HepG2 (cell line): ENCODE results near the gene ATP5F1E. TPM values are rescaled to one million over a fixed set of nuclear protein-coding genes. Genes with fewer than 3 reads are reported as not detected.

Experiments used
- ARNT ChIP-seq: fragments of 450-650 bp; IDR thresholded peaks from 2 replicates; pipeline ENCODE4 v1.6.1; 2017
- ESRRA ChIP-seq: sonication (generic); formaldehyde crosslinking; IDR thresholded peaks from 2 replicates; pipeline ENCODE4 v1.5.1; 2020; ENCODE audit warnings: mild to moderate bottlenecking, low read depth, missing genetic modification reagents
- FOXP1 ChIP-seq, 2 experiments: fragments of 450-650 bp in 1 of 2; IDR thresholded peaks; 2 replicates each; pipeline ENCODE4 v1.6.1; 2017 to 2018; ENCODE audit warnings: antibody characterized with exemption in 1 of 2
- GATA4 ChIP-seq: sonication (generic); IDR thresholded peaks from 2 replicates; pipeline ENCODE4 v1.6.1; 2016; ENCODE audit warnings: antibody characterized with exemption, low read depth, borderline replicate concordance
- HDAC1 ChIP-seq: sonication (generic); formaldehyde crosslinking; IDR thresholded peaks from 2 replicates; pipeline ENCODE4 v1.5.1; 2020; ENCODE audit warnings: mild to moderate bottlenecking, missing genetic modification reagents
- KAT8 ChIP-seq: IDR thresholded peaks from 2 replicates; pipeline ENCODE4 v1.6.1; 2016; ENCODE audit warnings: missing genetic modification reagents, missing compliant biosample characterization
- PHF8 ChIP-seq: sonication (generic); formaldehyde crosslinking; IDR thresholded peaks from 2 replicates; pipeline ENCODE4 v1.5.0; 2020; ENCODE audit warnings: missing genetic modification reagents
- PPARG ChIP-seq: conservative IDR thresholded peaks from 2 replicates; pipeline ENCODE4 v1.6.1; 2016; ENCODE audit warnings: missing biosample characterization, missing genetic modification reagents
- SOX5 ChIP-seq: IDR thresholded peaks from 2 replicates; pipeline ENCODE4 v1.6.1; 2016; ENCODE audit warnings: borderline replicate concordance
- TARDBP ChIP-seq: sonication (generic); formaldehyde crosslinking; IDR thresholded peaks from 2 replicates; pipeline ENCODE4 v1.8.0; 2022; ENCODE audit warnings: mild to moderate bottlenecking, missing genetic modification reagents
- TBX3 ChIP-seq: fragments of 450-650 bp; IDR thresholded peaks from 2 replicates; pipeline ENCODE4 v1.6.1; 2017; ENCODE audit warnings: antibody characterized with exemption, mild to moderate bottlenecking, inconsistent platforms, borderline replicate concordance
- YY1 ChIP-seq: IDR thresholded peaks from 2 replicates; pipeline ENCODE4 v1.6.1; 2011; ENCODE audit warnings: low read length, low read depth, moderate library complexity, mild to moderate bottlenecking; ENCODE audit not compliant: insufficient read depth, insufficient replicate concordance
- ZFP36L1 ChIP-seq: sonication (generic); formaldehyde crosslinking; IDR thresholded peaks from 2 replicates; pipeline ENCODE4 v1.8.0; 2022; ENCODE audit warnings: mild to moderate bottlenecking, missing genetic modification reagents, moderate library complexity
- ZNF543 ChIP-seq: sonication (generic); formaldehyde crosslinking; IDR thresholded peaks from 2 replicates; pipeline ENCODE4 v1.4.0; 2020; ENCODE audit warnings: mild to moderate bottlenecking, missing genetic modification reagents
- ZNF841 ChIP-seq: sonication (generic); formaldehyde crosslinking; IDR thresholded peaks from 2 replicates; pipeline ENCODE4 v1.8.1; 2023; ENCODE audit warnings: missing genetic modification reagents, borderline replicate concordance
- polyA plus RNA-seq, 8 experiments: library from polyadenylated mRNA; depleted of rRNA in 3 of 8; stranded (reverse) in 7 of 8; unstranded in 1 of 8; fragments of >200 nt; fragmentation: Illumina TruSeq in 4 of 8; extraction: Trizol in 4 of 8; gene quantifications; 2 replicates each; pipeline versions ENCODE4 v1.2.1 to v1.2.3, GENCODE V29; 2011 to 2016; ENCODE audit warnings: low read depth in 4 of 8, missing spikeins in 1 of 8, mixed read lengths in 1 of 8; ENCODE audit not compliant: insufficient read depth in 1 of 8
- total RNA-seq, 5 experiments: library from RNA; depleted of rRNA; stranded (reverse); fragments of >200 nt; fragmentation: Illumina TruSeq; extraction: Trizol; gene quantifications; 2 replicates each; pipeline ENCODE4 v1.2.3, GENCODE V29; 2016; ENCODE audit warnings: low read depth in 1 of 5
- TF ChIP-seq, protein P1 (sequence below): sonication (generic); formaldehyde crosslinking; IDR thresholded peaks from 2 replicates; pipeline ENCODE4 v1.4.0; 2020; ENCODE audit warnings: mild to moderate bottlenecking, missing genetic modification reagents
- TF ChIP-seq, protein P2 (sequence below): IDR thresholded peaks from 2 replicates; pipeline ENCODE4 v1.6.1; 2016; ENCODE audit warnings: mild to moderate bottlenecking
- TF ChIP-seq, protein P3 (sequence below): sonication (generic); formaldehyde crosslinking; IDR thresholded peaks from 2 replicates; pipeline ENCODE4 v1.4.0; 2020; ENCODE audit warnings: missing genetic modification reagents
- TF ChIP-seq, protein P4 (sequence below): sonication (generic); formaldehyde crosslinking; IDR thresholded peaks from 2 replicates; pipeline ENCODE4 v1.5.0; 2020; ENCODE audit warnings: missing genetic modification reagents
- TF ChIP-seq, protein P5 (sequence below): IDR thresholded peaks from 2 replicates; pipeline ENCODE4 v1.6.1; 2016; ENCODE audit warnings: control low read depth
- TF ChIP-seq, protein P6 (sequence below): sonication (generic); formaldehyde crosslinking; IDR thresholded peaks from 2 replicates; pipeline ENCODE4 v1.4.0; 2020; ENCODE audit warnings: mild to moderate bottlenecking, missing genetic modification reagents

Gene ATP5F1E
- total and polyA plus RNA-seq, 2 of the 13 experiments (the other 11 are each of a cell fraction or from before 2014, with no cell fraction given): 121 to 134 TPM

DNA sequence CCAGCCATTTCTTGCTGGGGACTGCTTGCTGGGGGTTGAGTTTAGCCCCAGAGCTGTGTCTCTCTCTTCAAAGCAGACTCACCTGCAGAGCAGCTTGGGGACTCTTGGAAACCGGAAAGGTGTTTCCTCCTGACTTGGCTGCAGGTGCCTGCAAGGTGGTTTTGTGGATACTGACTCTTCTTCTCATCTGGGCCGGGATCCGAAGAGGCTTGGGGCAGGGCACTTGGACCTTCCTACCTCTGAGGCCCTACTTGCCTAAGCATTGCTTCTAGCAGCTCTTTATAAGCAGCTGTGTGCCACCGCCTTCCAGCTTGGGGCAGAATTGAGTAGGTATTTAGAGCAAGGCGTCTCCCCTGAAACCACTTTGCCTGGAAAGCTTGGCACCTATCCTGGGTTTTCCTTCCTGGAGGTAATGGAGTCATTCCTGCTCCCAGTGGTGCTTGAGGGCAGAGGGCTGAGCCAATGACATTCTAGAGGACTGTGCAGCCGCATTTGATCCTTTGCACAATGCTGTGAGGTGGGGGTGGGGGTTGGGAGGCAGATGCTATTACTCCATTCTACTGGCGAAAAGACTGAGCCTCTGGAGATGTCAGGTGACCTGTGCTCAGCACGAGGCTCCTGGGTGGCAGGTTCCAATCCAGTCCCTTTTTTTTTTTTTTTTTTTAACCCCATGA lies 21.7 kb downstream of the ATP5F1E start (continued):
- TF ChIP-seq, protein P1, sequence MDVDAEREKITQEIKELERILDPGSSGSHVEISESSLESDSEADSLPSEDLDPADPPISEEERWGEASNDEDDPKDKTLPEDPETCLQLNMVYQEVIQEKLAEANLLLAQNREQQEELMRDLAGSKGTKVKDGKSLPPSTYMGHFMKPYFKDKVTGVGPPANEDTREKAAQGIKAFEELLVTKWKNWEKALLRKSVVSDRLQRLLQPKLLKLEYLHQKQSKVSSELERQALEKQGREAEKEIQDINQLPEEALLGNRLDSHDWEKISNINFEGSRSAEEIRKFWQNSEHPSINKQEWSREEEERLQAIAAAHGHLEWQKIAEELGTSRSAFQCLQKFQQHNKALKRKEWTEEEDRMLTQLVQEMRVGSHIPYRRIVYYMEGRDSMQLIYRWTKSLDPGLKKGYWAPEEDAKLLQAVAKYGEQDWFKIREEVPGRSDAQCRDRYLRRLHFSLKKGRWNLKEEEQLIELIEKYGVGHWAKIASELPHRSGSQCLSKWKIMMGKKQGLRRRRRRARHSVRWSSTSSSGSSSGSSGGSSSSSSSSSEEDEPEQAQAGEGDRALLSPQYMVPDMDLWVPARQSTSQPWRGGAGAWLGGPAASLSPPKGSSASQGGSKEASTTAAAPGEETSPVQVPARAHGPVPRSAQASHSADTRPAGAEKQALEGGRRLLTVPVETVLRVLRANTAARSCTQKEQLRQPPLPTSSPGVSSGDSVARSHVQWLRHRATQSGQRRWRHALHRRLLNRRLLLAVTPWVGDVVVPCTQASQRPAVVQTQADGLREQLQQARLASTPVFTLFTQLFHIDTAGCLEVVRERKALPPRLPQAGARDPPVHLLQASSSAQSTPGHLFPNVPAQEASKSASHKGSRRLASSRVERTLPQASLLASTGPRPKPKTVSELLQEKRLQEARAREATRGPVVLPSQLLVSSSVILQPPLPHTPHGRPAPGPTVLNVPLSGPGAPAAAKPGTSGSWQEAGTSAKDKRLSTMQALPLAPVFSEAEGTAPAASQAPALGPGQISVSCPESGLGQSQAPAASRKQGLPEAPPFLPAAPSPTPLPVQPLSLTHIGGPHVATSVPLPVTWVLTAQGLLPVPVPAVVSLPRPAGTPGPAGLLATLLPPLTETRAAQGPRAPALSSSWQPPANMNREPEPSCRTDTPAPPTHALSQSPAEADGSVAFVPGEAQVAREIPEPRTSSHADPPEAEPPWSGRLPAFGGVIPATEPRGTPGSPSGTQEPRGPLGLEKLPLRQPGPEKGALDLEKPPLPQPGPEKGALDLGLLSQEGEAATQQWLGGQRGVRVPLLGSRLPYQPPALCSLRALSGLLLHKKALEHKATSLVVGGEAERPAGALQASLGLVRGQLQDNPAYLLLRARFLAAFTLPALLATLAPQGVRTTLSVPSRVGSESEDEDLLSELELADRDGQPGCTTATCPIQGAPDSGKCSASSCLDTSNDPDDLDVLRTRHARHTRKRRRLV (CRISPR knock-in tag): no peak
- TF ChIP-seq PHF8 (CRISPR knock-in tag) (0 out of 2 replicates have a peak, but pooled peaks have one; percentile 21), ZNF841 (no peak), KAT8 (CRISPR knock-in tag) (0 out of 2 replicates have a peak, but pooled peaks have one; percentile 11), GATA4 (no peak; the same call in 1 of the 2 replicates), HDAC1 (CRISPR knock-in tag) (no peak), ZNF543 (CRISPR knock-in tag) (no peak), SOX5 (CRISPR knock-in tag) (peak; percentile 61; the same call in 1 of the 2 replicates), TBX3 (no peak), ARNT (no peak), ZFP36L1 (CRISPR knock-in tag) (no peak), ESRRA (CRISPR knock-in tag) (0 out of 2 replicates have a peak, but pooled peaks have one; percentile 47), TARDBP (CRISPR knock-in tag) (peak; percentile 44; the same call in 1 of the 2 replicates), FOXP1 (IDR thresholded peaks at IDR 0.05) (no peak), FOXP1 (CRISPR knock-in tag; IDR thresholded peaks at IDR 0.05) (no peak), PPARG (CRISPR knock-in tag) (no peak; the same call in 1 of the 2 replicates), YY1 (no peak)
- TF ChIP-seq, protein P2, sequence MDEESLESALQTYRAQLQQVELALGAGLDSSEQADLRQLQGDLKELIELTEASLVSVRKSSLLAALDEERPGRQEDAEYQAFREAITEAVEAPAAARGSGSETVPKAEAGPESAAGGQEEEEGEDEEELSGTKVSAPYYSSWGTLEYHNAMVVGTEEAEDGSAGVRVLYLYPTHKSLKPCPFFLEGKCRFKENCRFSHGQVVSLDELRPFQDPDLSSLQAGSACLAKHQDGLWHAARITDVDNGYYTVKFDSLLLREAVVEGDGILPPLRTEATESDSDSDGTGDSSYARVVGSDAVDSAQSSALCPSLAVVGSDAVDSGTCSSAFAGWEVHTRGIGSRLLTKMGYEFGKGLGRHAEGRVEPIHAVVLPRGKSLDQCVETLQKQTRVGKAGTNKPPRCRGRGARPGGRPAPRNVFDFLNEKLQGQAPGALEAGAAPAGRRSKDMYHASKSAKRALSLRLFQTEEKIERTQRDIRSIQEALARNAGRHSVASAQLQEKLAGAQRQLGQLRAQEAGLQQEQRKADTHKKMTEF (CRISPR knock-in tag): peak; percentile 79; the same call in 1 of the 2 replicates
- TF ChIP-seq, protein P3, sequence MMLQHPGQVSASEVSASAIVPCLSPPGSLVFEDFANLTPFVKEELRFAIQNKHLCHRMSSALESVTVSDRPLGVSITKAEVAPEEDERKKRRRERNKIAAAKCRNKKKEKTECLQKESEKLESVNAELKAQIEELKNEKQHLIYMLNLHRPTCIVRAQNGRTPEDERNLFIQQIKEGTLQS: no peak
- TF ChIP-seq, protein P4, sequence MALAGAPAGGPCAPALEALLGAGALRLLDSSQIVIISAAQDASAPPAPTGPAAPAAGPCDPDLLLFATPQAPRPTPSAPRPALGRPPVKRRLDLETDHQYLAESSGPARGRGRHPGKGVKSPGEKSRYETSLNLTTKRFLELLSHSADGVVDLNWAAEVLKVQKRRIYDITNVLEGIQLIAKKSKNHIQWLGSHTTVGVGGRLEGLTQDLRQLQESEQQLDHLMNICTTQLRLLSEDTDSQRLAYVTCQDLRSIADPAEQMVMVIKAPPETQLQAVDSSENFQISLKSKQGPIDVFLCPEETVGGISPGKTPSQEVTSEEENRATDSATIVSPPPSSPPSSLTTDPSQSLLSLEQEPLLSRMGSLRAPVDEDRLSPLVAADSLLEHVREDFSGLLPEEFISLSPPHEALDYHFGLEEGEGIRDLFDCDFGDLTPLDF (CRISPR knock-in tag): no peak
- TF ChIP-seq, protein P5, sequence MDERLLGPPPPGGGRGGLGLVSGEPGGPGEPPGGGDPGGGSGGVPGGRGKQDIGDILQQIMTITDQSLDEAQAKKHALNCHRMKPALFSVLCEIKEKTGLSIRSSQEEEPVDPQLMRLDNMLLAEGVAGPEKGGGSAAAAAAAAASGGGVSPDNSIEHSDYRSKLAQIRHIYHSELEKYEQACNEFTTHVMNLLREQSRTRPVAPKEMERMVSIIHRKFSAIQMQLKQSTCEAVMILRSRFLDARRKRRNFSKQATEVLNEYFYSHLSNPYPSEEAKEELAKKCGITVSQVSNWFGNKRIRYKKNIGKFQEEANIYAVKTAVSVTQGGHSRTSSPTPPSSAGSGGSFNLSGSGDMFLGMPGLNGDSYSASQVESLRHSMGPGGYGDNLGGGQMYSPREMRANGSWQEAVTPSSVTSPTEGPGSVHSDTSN (CRISPR knock-in tag): no peak
- TF ChIP-seq, protein P6, sequence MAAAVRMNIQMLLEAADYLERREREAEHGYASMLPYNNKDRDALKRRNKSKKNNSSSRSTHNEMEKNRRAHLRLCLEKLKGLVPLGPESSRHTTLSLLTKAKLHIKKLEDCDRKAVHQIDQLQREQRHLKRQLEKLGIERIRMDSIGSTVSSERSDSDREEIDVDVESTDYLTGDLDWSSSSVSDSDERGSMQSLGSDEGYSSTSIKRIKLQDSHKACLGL: no peak
